HFFc6 (cell line): ENCODE measurements around the gene PLA2G2A. TPM values are rescaled to one million over a fixed set of nuclear protein-coding genes. Genes with fewer than 3 reads are reported as not detected.

Experiments used
- DNase-seq: peaks from one replicate; pipeline ENCODE4 v3.0.0-alpha.2; 2018
- H3K27ac Mint-ChIP-seq: 2 replicates; pipeline ENCODE4 v1.8.0; 2020; ENCODE audit warnings: mild to moderate bottlenecking, mixed read lengths
- H3K27me3 Mint-ChIP-seq: 2 replicates; pipeline ENCODE4 v1.8.0; 2021; ENCODE audit warnings: mild to moderate bottlenecking, moderate library complexity, mixed read lengths; ENCODE audit not compliant: insufficient read depth
- H3K36me3 Mint-ChIP-seq: 2 replicates; pipeline ENCODE4 v1.8.0; 2021; ENCODE audit warnings: low read depth, mixed read lengths
- H3K4me1 Mint-ChIP-seq: 2 replicates; pipeline ENCODE4 v1.8.0; 2020; ENCODE audit warnings: low read depth, mixed read lengths
- H3K4me3 Mint-ChIP-seq: 2 replicates; pipeline ENCODE4 v1.8.0; 2020; ENCODE audit warnings: mild to moderate bottlenecking, moderate library complexity, mixed read lengths
- H3K9me3 Mint-ChIP-seq: 2 replicates; pipeline ENCODE4 v1.8.0; 2020; ENCODE audit warnings: mild to moderate bottlenecking, mixed read lengths
- total RNA-seq, 6 experiments: library from RNA; stranded (reverse); fragmentation: NEBNext Ultra II Directional; extraction: Animal tissue kit (Norgen Biotek cat#: 25700); gene quantifications; 2 replicates in 1 of 6; 3 replicates in 5 of 6; pipeline ENCODE4 v1.2.3, GENCODE V29; 2021
- TF ChIP-seq, protein P1 (sequence below): fragments of 200-600 bp; sonication (generic); IDR thresholded peaks from 2 replicates; pipeline ENCODE4 v1.5.0; 2021; ENCODE audit warnings: antibody characterized with exemption, mild to moderate bottlenecking

The PLA2G2A gene
- total RNA-seq, 6 experiments from 2014 or later, result not detected

DNA sequence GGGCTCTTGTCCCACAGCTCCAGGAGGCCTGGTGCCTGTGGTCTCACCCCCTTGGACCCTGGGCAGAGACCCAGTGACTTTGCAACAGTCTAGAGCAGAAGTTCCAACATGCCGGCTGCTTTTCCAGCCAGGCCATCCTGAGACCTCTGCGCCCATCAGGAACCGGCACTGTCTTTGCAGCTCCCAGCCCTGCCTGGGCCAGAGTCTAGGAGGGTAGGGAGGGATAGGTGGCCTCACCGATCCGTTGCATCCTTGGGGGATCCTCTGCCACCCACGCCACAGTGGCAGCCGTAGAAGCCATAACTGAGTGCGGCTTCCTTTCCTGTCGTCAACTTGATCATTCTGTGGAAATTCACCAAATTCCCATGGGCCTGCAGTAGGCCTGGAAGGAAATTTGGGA is 1.3 kb downstream of the PLA2G2A start:
- DNase-seq, result no peak
- Mint-ChIP-seq H3K4me1 (no peaks in the 10 kb centered on the region), H3K27ac (no peak overlapping the region), H3K4me3 (no peak overlapping the region), H3K27me3 (peaks cover 27% of the 10 kb centered on the region), H3K36me3 (no peaks in the 10 kb centered on the region), H3K9me3 (no peaks in the 10 kb centered on the region)
- TF ChIP-seq, protein P1, sequence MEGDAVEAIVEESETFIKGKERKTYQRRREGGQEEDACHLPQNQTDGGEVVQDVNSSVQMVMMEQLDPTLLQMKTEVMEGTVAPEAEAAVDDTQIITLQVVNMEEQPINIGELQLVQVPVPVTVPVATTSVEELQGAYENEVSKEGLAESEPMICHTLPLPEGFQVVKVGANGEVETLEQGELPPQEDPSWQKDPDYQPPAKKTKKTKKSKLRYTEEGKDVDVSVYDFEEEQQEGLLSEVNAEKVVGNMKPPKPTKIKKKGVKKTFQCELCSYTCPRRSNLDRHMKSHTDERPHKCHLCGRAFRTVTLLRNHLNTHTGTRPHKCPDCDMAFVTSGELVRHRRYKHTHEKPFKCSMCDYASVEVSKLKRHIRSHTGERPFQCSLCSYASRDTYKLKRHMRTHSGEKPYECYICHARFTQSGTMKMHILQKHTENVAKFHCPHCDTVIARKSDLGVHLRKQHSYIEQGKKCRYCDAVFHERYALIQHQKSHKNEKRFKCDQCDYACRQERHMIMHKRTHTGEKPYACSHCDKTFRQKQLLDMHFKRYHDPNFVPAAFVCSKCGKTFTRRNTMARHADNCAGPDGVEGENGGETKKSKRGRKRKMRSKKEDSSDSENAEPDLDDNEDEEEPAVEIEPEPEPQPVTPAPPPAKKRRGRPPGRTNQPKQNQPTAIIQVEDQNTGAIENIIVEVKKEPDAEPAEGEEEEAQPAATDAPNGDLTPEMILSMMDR, result no peak

DNA sequence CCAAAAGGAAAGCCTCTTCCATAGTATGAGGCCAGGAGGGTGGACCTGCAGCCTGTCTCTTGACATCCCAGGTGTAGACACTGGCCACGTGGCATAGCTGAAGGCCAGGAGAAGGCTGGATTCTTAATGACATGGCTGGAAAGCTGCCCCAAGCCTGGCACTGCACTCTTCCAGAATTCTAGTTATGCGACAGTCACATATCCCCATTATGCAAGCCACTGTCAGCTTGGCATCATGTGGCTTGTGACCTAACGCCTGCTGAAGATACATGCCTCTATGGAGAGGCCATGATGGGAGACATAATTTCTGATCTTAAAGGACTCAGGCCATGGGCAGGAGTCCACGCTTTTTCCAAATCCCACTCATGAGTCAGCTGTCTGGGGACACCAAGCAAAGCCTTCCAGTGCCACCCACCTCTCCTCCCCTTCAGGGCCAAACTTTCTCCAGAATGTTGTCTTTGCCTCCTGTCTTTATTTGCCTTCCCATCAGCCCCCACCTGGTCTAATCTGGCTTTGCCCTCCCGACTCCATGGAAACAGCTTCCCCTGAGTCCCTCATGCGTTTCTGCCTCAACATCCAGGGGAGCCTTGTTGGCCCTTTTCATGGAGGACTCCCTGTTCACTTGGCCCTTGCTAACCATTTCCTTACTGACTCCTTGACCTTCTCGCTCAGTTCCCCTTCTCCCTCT is 3.0 kb downstream of the PLA2G2A start:
- Mint-ChIP-seq H3K4me1 (no peaks in the 10 kb centered on the region), H3K9me3 (no peaks in the 10 kb centered on the region), H3K36me3 (no peaks in the 10 kb centered on the region), H3K4me3 (no peak overlapping the region), H3K27me3 (peaks cover 21% of the 10 kb centered on the region), H3K27ac (no peak overlapping the region)
- no peak for DNase-seq
- TF ChIP-seq, protein P1, result no peak

DNA sequence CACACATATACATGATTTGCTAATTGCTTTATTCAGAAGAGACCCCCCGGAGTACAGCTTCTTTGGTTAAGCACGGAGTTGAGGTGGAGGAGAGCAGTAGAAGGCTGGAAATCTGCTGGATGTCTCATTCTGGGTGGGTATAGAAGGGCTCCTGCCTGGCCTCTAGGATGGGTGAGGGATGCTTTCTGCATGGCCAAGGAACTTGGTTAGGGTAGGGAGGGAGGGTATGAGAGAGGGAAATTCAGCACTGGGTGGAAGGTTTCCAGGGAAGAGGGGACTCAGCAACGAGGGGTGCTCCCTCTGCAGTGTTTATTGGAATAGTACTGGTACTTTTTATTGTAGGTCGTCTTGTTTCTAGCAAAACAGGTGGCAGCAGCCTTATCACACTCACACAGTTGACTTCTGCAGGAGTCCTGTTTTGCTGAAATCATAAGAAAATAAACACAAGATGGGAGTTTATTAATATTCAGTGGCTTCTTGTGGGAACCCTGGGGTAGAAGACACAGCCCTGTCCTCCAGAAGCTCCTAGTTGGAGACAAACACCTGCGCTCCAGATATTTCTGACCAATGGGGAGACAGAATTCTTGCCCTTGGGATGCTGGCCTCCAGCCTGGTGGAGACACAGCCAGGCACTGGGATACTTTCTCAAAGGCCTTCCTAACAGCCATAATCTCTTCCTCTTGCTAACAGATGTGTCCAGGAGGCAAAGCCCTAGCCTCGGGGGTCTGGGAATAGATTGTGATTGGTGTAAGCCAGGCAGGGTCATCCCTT is 3.8 kb downstream of the PLA2G2A start:
- Mint-ChIP-seq H3K9me3 (no peaks in the 10 kb centered on the region), H3K27me3 (peaks cover 19% of the 10 kb centered on the region), H3K36me3 (no peaks in the 10 kb centered on the region), H3K4me3 (no peak overlapping the region), H3K4me1 (peaks cover 2% of the 10 kb centered on the region; the same call in 1 of the 2 replicates), H3K27ac (no peak overlapping the region)
- no peak for DNase-seq
- TF ChIP-seq, protein P1, result no peak

DNA sequence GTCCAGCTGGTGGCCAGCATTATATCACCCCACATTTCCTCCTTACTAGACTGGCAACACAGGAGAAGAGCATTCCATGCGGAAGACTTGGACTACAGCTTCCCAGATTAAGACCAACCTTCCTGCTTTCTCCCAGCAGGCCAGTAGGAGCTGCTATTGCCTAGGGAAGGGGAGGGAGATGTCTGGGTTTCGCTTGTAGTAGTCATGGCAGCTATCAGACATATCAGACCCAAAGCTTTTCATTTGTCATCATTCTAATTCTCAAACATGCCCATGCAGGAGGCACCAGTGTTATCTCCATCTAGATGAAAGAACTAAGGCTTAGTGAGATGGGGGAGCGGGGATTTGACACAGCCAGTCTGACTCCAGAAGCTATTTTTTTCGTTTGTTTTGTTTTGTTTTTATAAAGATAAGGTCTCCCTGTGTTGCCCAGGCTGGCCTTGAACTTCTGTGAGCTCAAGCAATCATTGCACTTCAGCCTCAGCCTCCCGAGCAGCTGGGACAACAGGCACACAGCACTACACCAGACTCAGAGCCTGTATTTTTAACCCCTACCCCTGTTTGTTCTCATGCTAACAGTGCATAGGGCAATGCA is 4.5 kb downstream of the PLA2G2A start:
- H3K4me3 Mint-ChIP-seq, result no peak overlapping the region
- H3K4me1 Mint-ChIP-seq, result peaks cover 7% of the 10 kb centered on the region; the same call in 1 of the 2 replicates
- H3K9me3 Mint-ChIP-seq, result no peaks in the 10 kb centered on the region
- H3K27ac Mint-ChIP-seq, result no peak overlapping the region
- peaks cover 13% of the 10 kb centered on the region for H3K27me3 Mint-ChIP-seq
- peak; percentile 74 for DNase-seq
- H3K36me3 Mint-ChIP-seq, result no peaks in the 10 kb centered on the region
- TF ChIP-seq, protein P1, result peak; percentile 80

DNA sequence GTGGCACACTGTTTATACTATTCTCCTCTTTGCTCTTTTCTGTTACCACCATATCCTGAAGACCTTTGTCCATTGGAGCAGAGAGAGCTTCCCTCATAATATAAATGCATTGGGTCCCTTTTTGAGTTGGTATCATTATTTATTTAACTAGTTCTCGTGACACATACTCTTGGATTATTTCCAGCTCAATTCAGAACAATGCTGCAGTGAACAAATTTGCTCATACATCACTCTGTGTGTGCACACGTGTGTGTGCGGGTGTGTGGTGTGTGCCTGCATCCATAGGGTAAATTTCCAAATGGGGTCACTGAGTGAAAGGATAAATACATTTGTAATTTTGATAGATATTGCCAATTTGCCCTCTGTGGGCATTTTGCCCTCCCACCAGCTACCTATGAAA is 5.8 kb downstream of the PLA2G2A start:
- Mint-ChIP-seq H3K27me3 (peaks cover 14% of the 10 kb centered on the region), H3K9me3 (no peaks in the 10 kb centered on the region), H3K4me3 (no peak overlapping the region), H3K4me1 (peaks cover 7% of the 10 kb centered on the region; the same call in 1 of the 2 replicates), H3K27ac (no peak overlapping the region), H3K36me3 (no peaks in the 10 kb centered on the region)
- TF ChIP-seq, protein P1, result no peak
- no peak for DNase-seq
